TTC549 (cell line): ENCODE results near the gene NLRP6.
"Not testable (repeated sequence)": the region's sequence is repeated elsewhere in the genome, so short reads cannot be mapped to it uniquely, and the experiment has no call there.

Experiments
- FAIRE-seq: peaks from 2 replicates; lab custom pipeline; 2012; peaks lifted over from hg19 to GRCh38; lab: Jason Lieb, UNC

NLRP6 gene

GRCh38 chr11:282171-282570 lies 4.0 kb downstream of the NLRP6 start:
- no peak for FAIRE-seq

GRCh38 chr11:282630-283360 lies 4.6 kb downstream of the NLRP6 start:
- FAIRE-seq = no peak

- no peak for FAIRE-seq
Observed at GRCh38 chr11:283405-284104, 5.3 kb downstream of the NLRP6 start.

- no peak for FAIRE-seq
Observed at GRCh38 chr11:284105-285020, 6.2 kb downstream of the NLRP6 start.

- no peak for FAIRE-seq
Observed at GRCh38 chr11:285021-285893, 7.0 kb downstream of the NLRP6 start.

- no peak for FAIRE-seq
Observed at GRCh38 chr11:285894-286220, 7.7 kb downstream of the NLRP6 start.

- FAIRE-seq = not testable (repeated sequence)
Observed at GRCh38 chr11:286977-287820, 9.0 kb downstream of the NLRP6 start.

GRCh38 chr11:287821-288477 lies 9.7 kb downstream of the NLRP6 start:
- FAIRE-seq = no peak

- no peak for FAIRE-seq
Observed at GRCh38 chr11:288478-289397, 10.5 kb downstream of the NLRP6 start, which contains the start of gene PGGHG. Gene PGGHG (plus strand): TSS chr11:289126. CDS start chr11:289817, 691 bp downstream.

GRCh38 chr11:289398-289711 lies 11.1 kb downstream of the NLRP6 start:
- FAIRE-seq = no peak

GRCh38 chr11:289712-290620 lies 11.8 kb downstream of the NLRP6 start:
- no peak for FAIRE-seq

GRCh38 chr11:290621-291231 lies 12.5 kb downstream of the NLRP6 start:
- no peak for FAIRE-seq

GRCh38 chr11:291281-292210 lies 13.3 kb downstream of the NLRP6 start:
- no peak for FAIRE-seq

GRCh38 chr11:292211-293121 lies 14.3 kb downstream of the NLRP6 start:
- no peak for FAIRE-seq

GRCh38 chr11:293271-293851 lies 15.2 kb downstream of the NLRP6 start:
- FAIRE-seq = no peak
